Erythroblast (primary cell): ENCODE data around the gene HDAC11.
A peak's percentile ranks its signal among the peaks of the same experiment; 100 is the strongest.

ENCODE experiments used
- DNase-seq, 2 experiments: peaks; one replicate each; lab custom pipeline; 2025; lab: John Stamatoyannopoulos, UW
- GATA1 ChIP-seq: IDR thresholded peaks from 2 replicates; pipeline ENCODE4 v1.6.1; 2011; ENCODE audit warnings: low read depth, mild to moderate bottlenecking, control low read depth, low read length, moderate library complexity
- POLR2A ChIP-seq: IDR thresholded peaks from 2 replicates; pipeline ENCODE4 v1.6.1; 2011; ENCODE audit warnings: mild to moderate bottlenecking, low read length

The HDAC11 gene

GRCh38 chr3:13546667-13547171, 66.6 kb downstream of the HDAC11 start:
- peak; percentile 84 to 93 for DNase-seq
- TF ChIP-seq POLR2A (no peak), GATA1 (peak; percentile 78)

- TF ChIP-seq POLR2A (no peak), GATA1 (no peak)
- no peak for DNase-seq
Measured at GRCh38 chr3:13547591-13548371, 67.7 kb downstream of the HDAC11 start.

GRCh38 chr3:13548696-13549622, 68.9 kb downstream of the HDAC11 start, which contains the start of gene FBLN2:
Gene FBLN2, plus strand, starts transcription at chr3:13549125. Its CDS starts 21,231 bp downstream, at chr3:13570356.
- TF ChIP-seq POLR2A (no peak), GATA1 (no peak)
- peak; percentile 50 to 67 for DNase-seq

GRCh38 chr3:13549623-13550422, 69.7 kb downstream of the HDAC11 start:
- DNase-seq: peak in 1 of 2 experiments; percentile 20
- TF ChIP-seq POLR2A (no peak), GATA1 (no peak)

- TF ChIP-seq GATA1 (no peak), POLR2A (no peak)
- no peak for DNase-seq
Measured at GRCh38 chr3:13550423-13550690, 70.3 kb downstream of the HDAC11 start.

- TF ChIP-seq GATA1 (no peak), POLR2A (no peak)
- DNase-seq: no peak
Measured at GRCh38 chr3:13550791-13551360, 70.8 kb downstream of the HDAC11 start.

- DNase-seq: no peak
- no peak for TF ChIP-seq GATA1
- TF ChIP-seq POLR2A: no peak
Measured at GRCh38 chr3:13552857-13553652, 72.9 kb downstream of the HDAC11 start.

- no peak for TF ChIP-seq POLR2A
- no peak for TF ChIP-seq GATA1
- no peak for DNase-seq
Measured at GRCh38 chr3:13553686-13554085, 73.6 kb downstream of the HDAC11 start.

GRCh38 chr3:13555753-13556152, 75.6 kb downstream of the HDAC11 start:
- no peak for TF ChIP-seq POLR2A
- no peak for TF ChIP-seq GATA1
- no peak for DNase-seq
